HTERT RPE-1 (cell line): ENCODE measurements around the gene CH25H.

Experiments
- in situ Hi-C: fragments of 300-500 bp; cut with MboI; formaldehyde crosslinking; loops from 4 replicates; pipeline ENCODE4 v1.14.3; 2020; ENCODE audit warnings: low sequenced_read_pairs

Gene CH25H

DNA sequence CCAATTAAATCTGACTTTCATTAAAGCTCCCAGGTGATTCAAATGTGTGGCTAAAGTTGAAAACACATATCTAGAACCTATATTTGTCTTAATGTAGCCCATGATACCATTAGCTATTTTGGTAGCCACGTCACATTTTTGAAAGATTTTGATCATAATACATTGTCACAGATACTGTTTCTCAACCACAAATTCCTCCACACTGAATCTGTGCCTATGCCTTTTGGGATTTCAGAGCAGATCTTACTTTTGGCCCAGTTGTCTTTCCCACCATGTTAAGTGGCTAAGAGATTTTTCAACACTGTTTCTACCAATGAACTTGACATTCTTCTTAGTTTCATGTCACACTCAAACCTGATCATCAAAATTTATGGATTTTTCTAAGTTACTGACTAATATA, 47.4 kb downstream of the CH25H start:
- in situ Hi-C loops: no loop called here

DNA sequence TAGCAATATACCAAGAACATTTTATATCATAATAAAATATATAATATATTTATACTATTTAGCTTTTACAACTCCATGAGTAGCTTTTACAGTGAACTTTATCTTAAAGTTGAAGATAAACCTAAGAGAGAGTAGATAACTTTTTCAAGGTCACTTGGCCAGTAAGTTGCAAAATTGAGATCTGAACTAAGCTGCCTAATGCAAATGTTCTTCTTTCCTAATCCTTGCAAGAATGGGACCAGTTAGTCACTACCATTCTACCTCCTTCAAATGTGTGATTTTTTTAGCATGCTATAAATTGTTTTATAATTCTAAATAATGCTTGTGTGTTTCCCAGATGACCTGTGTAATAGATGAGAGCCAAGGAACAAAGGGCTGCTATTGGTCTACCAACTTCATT, 47.8 kb downstream of the CH25H start:
- in situ Hi-C loops: no loop called here

- in situ Hi-C loops: no loop called here
Measured at GRCh38 chr10:89158446-89158845, 48.7 kb downstream of the CH25H start.

GRCh38 chr10:89156161-89156835, 50.8 kb downstream of the CH25H start:
- in situ Hi-C loops: no loop called here
